HG02973 (cell line): Measurements from ENCODE around the gene CACFD1.

Source experiments
- ATAC-seq: cut with Tn5 transposase; IDR thresholded peaks from one replicate; pipeline ENCODE4 v1.9.1; 2021; ENCODE audit warnings: moderate library complexity; ENCODE audit not compliant: unreplicated experiment

Gene CACFD1

GRCh38 chr9:133463864-133464615 lies 4.3 kb downstream of the CACFD1 start:
- no peak for ATAC-seq

DNA sequence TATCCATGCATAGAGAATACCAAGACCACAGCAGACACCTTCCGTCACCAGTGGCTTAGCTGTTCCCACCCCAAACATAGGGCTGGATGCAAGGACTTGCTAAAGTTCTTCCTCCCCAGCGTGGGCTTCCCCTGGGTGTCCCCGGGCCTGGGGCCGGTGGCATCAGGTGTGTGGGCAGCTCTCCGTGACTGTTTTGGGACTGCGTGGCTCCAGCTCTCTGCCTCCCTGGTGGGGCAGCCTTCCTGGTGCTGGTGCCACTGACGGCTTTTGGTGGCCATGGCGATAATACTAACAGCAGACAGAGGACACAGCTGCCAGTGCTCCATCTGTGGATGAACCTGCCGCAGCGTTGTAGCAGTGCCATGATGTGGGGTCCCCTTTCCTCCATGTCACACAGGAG lies 4.9 kb downstream of the CACFD1 start:
- ATAC-seq: no peak

GRCh38 chr9:133465984-133466383 lies 6.2 kb downstream of the CACFD1 start:
- no peak for ATAC-seq

GRCh38 chr9:133467101-133467500 lies 7.3 kb downstream of the CACFD1 start:
- no peak for ATAC-seq

GRCh38 chr9:133468374-133468773 lies 8.6 kb downstream of the CACFD1 start:
- no peak for ATAC-seq

DNA sequence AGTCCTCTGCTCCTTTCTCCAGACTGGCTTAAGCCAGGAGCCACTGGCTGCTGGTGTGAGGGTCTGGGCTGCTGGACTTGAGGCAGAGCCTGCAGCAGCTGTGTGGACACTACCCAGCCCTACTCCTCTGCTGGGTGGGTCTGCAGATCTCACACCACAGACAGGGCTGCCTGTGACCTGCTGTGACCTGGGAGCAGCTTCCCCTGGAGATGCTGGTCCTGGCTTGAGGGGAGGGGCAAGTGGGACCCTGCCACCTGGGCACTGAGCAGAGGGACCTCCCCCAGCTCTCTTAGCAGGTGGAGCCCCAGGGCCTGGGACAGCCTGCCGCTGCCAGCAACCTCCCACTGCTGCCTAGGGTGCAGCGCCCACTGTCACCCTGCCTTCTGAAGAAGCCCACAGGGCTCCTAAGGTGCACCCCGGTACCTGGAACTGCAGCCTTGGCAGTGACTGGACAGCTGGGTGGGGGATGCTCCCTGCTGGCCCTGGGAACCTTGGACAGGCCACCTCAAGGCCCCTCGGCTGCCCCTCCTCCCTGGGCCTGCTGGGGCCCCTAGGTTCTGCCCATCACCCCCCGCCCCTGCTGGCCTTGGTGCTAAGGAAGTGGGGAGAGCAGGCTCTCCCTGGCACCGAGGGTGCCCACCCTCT lies 9.1 kb downstream of the CACFD1 start:
- no peak for ATAC-seq

- ATAC-seq: no peak
These were observed 10.7 kb downstream of the CACFD1 start for GRCh38 chr9:133470427-133470924.

DNA sequence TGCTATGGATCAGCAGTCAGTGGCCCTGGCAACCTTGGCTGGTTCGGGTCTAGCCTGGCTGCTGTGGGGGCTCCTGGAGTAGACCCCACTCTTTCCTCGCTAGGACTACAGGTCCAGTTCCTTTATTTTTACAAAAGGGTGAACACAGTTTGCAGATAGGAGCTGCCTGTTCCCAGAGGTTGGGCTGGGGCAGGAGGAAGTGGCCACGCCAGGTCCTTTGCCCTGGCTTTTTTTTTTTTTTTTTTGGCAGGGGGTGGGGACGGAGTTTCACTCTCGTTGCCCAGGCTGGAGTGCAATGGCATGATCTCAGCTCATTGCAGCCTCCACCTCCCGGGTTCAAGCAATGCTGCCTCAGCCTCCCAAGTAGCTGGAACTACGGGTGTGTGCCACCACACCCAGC lies 11.2 kb downstream of the CACFD1 start:
- no peak for ATAC-seq

DNA sequence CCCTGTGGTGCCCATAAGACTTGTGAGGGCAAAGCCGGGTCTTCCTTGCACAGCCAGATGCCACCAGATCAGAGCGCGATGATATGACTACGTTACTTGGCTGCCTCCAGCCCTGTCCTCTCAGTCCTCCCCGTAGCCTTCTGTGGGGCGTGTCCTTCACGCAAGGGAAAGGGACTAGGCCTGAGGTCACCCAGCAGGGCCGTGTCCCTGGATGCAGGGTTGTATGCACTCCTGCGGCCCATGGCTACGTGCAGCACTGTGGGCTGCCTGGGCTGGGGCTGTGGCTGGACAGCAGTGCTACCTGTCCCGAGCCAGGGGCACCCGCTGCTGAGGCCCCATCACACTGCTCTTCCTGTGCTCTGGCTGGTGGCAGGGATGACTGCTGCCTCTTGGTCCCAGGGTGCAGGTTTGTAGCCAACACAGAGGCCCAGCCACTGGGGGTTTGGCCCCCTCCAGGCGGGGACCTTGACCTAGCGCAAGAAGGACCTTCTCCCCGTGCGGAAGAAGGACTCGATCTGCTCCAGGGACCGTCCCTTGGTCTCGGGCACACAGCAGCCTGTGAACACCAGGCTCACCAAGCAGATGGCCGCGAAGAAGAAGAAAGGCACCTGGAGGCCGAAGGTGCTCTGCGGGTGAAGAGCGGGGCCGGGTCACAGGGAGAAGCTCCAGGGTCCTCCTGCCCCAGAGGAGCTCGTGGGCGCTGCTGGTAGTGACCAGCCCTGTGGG lies 11.9 kb downstream of the CACFD1 start:
- no peak for ATAC-seq

DNA sequence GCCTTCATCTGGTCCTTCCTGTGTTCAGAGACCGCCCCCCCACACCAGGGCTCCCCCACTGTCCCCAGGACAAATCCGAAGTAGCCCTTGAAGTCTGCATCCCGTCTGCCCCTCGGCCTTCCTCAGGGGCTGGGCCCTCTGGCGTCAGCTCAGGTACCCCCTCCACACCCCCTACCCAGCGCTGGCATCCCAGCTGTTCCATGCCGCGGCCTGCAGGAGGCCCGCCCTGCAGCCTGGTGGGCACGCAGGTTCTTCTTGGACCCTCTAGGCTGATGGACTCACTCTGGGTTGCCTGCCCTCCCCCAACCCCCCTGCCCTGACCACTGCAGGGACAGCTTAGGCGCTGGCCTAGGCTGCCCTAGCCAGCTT lies 12.5 kb downstream of the CACFD1 start:
- ATAC-seq: no peak

DNA sequence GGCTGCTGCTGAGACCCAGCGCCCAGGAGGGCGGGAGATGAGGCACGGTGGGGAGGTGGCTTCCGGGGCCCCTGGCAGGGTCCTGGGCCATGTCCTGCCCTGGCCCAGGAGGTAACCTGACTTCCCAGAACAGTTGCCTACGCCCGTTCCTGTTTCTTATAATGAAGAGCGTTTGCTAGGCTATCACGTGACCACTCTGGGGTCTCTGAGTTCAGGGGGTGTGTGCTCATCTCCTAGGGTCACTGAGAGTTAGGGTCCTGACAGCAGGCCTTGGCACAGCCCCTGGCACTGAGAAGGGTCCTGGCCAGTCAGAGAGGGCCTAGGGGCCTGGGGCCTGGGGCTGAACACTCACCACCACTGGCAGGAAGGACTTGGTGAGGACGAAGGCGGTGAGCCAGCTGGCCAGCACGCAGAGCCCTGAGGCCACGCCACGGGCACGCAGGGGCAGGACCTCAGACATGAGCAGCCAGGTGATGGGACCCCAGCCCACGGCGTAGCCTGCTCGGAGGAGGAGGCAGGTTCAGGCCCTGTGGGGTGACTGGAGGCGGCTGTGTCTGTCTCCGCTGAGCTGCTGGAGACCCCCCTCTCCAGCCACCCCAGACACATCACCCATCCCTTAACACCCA lies 13.1 kb downstream of the CACFD1 start:
- ATAC-seq: no peak

DNA sequence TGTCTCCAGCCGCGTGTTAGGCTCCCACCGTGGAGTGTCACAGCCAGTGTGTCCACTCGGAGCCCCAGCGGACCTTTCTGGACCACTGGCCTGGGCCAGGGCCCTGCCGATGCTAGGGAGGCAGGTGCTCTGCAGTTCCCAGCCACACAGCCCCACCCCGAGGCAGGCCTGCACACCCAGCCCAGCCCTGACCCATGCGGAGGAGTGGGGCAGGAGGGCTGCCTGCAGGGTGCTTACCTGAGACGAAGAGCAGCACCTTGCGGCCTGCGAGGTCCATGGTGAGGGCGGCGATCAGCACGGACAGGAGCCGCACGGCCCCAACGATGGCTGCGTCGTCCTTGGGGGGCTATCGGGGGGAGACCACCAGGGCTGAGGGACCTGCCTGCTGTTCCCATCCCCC lies 14.0 kb downstream of the CACFD1 start:
- ATAC-seq: no peak

DNA sequence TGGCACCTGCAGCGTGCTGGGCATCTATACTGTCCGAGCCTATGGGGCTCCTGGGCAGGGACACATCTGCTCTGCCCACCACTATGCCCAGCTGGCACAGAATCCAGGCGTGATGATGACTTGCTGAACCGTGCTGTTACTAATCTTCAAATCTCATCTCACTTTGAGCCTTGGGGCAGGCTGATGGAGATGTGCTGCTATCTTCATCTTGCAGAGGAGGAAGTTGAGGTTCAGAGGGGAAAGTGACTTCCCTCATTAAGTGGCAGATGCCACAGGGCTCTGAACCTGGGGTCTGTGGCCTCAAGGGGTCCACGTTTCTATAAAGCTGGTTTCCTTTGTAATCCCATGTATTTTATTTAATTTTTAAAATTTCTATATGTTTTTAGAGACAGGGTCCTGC lies 14.4 kb downstream of the CACFD1 start:
- no peak for ATAC-seq

GRCh38 chr9:133474853-133475252 lies 15.1 kb downstream of the CACFD1 start:
- no peak for ATAC-seq

- no peak for ATAC-seq
These were observed 15.7 kb downstream of the CACFD1 start for GRCh38 chr9:133475292-133476012.

DNA sequence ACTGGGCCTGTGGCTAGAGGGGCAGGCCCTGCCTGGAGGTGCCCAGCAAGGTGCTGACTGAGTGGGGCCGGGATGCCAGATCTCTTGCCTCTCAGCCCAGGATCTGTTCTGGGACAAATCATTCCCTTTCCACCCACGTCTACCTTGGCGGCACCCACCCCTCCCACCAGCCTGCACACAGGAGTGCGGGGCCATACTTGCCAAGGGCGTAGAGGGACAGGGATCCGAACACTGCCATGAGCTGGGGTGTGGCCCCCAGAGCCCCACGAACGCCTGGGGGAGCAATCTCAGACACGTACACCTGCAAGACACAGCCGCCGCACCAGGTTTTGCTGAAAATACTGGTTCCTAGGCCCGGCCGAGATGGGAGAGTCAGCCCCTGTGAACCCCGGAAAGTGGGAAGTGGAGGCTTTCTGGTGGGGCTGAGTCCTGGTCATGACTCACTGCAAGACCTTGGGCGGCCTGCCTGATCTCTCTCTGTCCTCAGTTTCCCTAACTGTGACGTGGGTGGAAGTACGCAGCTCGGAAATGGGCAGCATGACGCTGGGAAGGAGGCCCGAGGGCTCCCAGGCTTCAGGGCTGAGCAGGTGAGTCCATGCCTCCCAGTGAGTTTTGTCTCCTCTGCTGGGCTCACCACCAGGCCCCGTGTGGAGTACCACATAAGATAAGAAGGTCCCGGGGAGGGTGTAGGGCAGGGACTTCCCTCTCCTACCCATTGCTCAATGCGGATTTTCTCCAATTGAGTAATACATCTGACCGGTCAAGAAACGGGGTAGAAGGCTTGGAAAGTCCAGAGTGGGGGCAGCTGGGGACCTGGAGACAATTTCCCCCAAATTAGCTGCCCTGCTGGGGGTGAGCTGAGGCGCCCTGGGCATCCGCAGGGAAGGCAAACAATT lies 16.5 kb downstream of the CACFD1 start:
- no peak for ATAC-seq

GRCh38 chr9:133476941-133477340 lies 17.2 kb downstream of the CACFD1 start:
- no peak for ATAC-seq

DNA sequence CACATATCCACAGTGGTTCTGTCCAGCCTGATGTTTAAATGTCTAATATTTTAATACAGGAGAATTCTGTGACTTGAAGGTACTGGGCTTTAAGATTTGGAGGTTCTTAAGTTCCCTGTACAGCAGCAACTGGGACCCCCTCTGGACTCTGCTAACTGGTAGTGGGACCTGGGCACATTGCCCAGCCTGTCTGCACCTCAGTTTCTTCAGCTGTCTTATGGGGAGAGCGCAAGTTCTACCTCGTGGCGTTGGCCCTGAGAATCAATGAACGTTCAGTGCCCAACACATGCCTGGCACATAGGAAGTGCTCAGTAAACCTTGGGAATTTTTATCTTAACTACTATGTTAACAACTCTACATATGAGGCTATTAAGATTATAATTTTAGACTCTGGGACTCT lies 17.7 kb downstream of the CACFD1 start:
- ATAC-seq: no peak

DNA sequence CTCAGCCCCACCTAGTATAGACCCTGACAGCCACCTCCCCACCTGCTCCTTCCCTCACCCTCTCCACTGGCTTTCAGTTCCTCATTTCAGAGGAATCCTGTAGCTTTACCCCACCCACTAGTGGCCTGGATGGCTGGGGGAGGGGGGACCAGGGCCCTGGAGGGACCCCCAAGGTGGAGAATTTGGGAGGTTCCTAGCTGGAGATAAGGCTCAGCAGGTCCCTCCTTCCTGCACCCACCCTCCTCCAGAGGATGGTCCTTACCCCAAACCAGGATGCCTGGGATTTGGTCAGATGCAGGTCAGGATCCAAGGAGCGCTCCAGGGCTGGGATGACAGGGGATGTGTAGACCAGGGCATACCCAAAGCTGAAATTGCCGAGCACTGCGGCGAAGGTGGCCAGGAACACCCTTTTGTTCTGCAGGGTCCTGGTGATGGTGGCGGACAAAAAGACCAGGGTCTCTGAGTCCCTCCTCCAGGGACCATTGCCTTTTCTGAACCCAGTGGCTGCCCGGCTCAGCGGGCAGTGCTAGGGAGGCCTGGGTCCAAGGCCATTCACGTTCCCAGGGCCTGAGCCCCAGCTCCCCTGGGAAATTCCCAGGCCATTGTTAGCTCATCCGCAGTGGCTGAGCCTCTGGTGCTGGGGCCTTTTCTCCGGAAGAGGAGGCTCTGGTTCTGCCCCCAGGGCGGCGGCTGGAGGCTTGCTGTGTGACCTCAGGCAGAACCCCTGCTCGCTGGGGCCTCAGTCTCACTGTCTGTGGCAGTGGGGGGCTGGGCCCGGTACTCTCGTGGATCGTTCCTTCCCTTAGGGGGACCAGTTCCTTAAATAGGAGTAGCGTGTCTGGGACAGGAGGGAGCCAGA lies 18.4 kb downstream of the CACFD1 start:
- ATAC-seq: peak; percentile 29
